SK-MEL-5 (cell line): ENCODE data around the gene RIPOR2. TPM values are rescaled to one million over a fixed set of nuclear protein-coding genes. Genes with fewer than 3 reads are reported as not detected.

Experiments
- total RNA-seq: library from RNA; depleted of rRNA; stranded (reverse); fragments of >200 nt; shearing (Covaris generic); gene quantifications from 2 replicates; pipeline ENCODE4 v1.2.3, GENCODE V29; 2014; rRNA removed

The RIPOR2 gene
- total RNA-seq, 1 experiment from 2014 or later, result 7.4 TPM

Other genes starting within 250 kb of the RIPOR2 start
- gene C6orf62, start 216.8 kb downstream of the RIPOR2 start, total RNA-seq, result 108 and 114 TPM in 2 replicates
- 74.8 and 78.1 TPM in 2 replicates for gene GMNN, start 161.0 kb downstream of the RIPOR2 start, total RNA-seq
- not detected in 2 replicates for gene ARMH2, start 137.0 kb downstream of the RIPOR2 start, total RNA-seq